ENCODE results near the gene BIRC6.
"Not testable (repeated sequence)": the region's sequence is repeated elsewhere in the genome, so short reads cannot be mapped to it uniquely, and the experiment has no call there.

Gene BIRC6

GRCh38 chr2:32504877-32505478, 148.2 kb downstream of the BIRC6 start:
- no peak for DNase-seq

- DNase-seq = no peak
Observed at GRCh38 chr2:32506446-32506845, 149.6 kb downstream of the BIRC6 start.

- DNase-seq = no peak
Observed at GRCh38 chr2:32514946-32515345, 158.1 kb downstream of the BIRC6 start.

- DNase-seq = no peak
Observed at GRCh38 chr2:32516567-32516966, 159.7 kb downstream of the BIRC6 start.

- DNase-seq = no peak
Observed at GRCh38 chr2:32522770-32523169, 165.9 kb downstream of the BIRC6 start.

- DNase-seq = no peak
Observed at GRCh38 chr2:32523686-32524085, 166.9 kb downstream of the BIRC6 start.

- no peak for DNase-seq
Observed at GRCh38 chr2:32532341-32532740, 175.5 kb downstream of the BIRC6 start.

- no peak for DNase-seq
Observed at GRCh38 chr2:32532961-32533360, 176.1 kb downstream of the BIRC6 start.

- DNase-seq = no peak
Observed at GRCh38 chr2:32534831-32535230, 178.0 kb downstream of the BIRC6 start.

GRCh38 chr2:32538735-32539134, 181.9 kb downstream of the BIRC6 start:
- no peak for DNase-seq

GRCh38 chr2:32552483-32552882, 195.7 kb downstream of the BIRC6 start:
- DNase-seq = not testable (repeated sequence)

- DNase-seq = no peak
Observed at GRCh38 chr2:32553829-32554432, 197.1 kb downstream of the BIRC6 start.

- DNase-seq = no peak
Observed at GRCh38 chr2:32558492-32558891, 201.7 kb downstream of the BIRC6 start.

GRCh38 chr2:32559136-32559535, 202.3 kb downstream of the BIRC6 start:
- no peak for DNase-seq

- DNase-seq = no peak
Observed at GRCh38 chr2:32562906-32563305, 206.1 kb downstream of the BIRC6 start.

GRCh38 chr2:32564417-32565035, 207.7 kb downstream of the BIRC6 start:
- DNase-seq = no peak

- DNase-seq = no peak
Observed at GRCh38 chr2:32565902-32566301, 209.1 kb downstream of the BIRC6 start.

- DNase-seq = no peak
Observed at GRCh38 chr2:32572030-32572429, 215.2 kb downstream of the BIRC6 start.

GRCh38 chr2:32572737-32573136, 215.9 kb downstream of the BIRC6 start:
- DNase-seq = no peak

- no peak for DNase-seq
Observed at GRCh38 chr2:32591669-32592463, 235.0 kb downstream of the BIRC6 start.

- no peak for DNase-seq
Observed at GRCh38 chr2:32594573-32594972, 237.8 kb downstream of the BIRC6 start.

- DNase-seq = no peak
Observed at GRCh38 chr2:32611366-32611765, 254.5 kb downstream of the BIRC6 start.

GRCh38 chr2:32611771-32612170, 254.9 kb downstream of the BIRC6 start:
- no peak for DNase-seq

GRCh38 chr2:32614084-32614483, 257.3 kb downstream of the BIRC6 start:
- DNase-seq = no peak

Data from T-helper 9 cell (primary cell).